Measurements from ENCODE around the gene SMIM36.
"Not testable (repeated sequence)": the region's sequence is repeated elsewhere in the genome, so short reads cannot be mapped to it uniquely, and the experiment has no call there.

- TF ChIP-seq CTCF (conservative IDR thresholded peaks at IDR 0.05; ENCODE audit: low read depth in 2 of 2); STAT1 (IDR thresholded peaks at IDR 0.05; ENCODE audit: unreplicated experiment); EZH2phosphoT487 (IDR thresholded peaks at IDR 0.05; ENCODE audit: unreplicated experiment); POLR2AphosphoS5 (IDR thresholded peaks at IDR 0.05; ENCODE audit: low read depth); NANOG (IDR thresholded peaks at IDR 0.05; ENCODE audit: borderline replicate concordance); EZH2 (IDR thresholded peaks at IDR 0.05; ENCODE audit: low read depth, unreplicated experiment); ZNF331 (CRISPR knock-in tag; IDR thresholded peaks at IDR 0.05; ENCODE audit: low read depth): not testable (repeated sequence)
These were observed 11.8 kb upstream of the SMIM36 start for GRCh38 chr17:55523032-55523431.
